ENCODE data around the gene OXNAD1. TPM values are rescaled to one million over a fixed set of nuclear protein-coding genes. Genes with fewer than 3 reads are reported as not detected.

Gene OXNAD1
- total RNA-seq, 1 donor = 15.7 TPM

DNA sequence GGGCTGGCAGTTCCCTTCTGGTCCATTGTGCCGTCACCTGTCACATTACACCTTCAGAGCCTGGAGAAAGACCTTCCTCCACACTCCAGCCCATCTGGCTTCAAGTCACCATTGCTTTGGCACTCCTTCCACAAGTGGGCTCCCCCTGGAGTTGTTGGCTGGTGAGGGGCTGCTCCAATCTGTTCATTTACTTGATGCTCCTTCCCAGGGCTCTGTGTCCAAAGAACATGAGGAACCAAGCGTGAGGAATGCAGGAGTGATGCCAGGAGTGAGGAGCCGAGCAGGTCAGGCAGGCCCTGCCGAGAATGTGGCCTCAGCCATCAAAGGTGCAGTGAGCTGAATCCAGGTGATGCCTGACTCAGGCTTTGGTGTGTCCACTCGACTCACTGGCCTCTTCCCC, 57.2 kb downstream of the OXNAD1 start:
- TF ChIP-seq, protein P1, sequence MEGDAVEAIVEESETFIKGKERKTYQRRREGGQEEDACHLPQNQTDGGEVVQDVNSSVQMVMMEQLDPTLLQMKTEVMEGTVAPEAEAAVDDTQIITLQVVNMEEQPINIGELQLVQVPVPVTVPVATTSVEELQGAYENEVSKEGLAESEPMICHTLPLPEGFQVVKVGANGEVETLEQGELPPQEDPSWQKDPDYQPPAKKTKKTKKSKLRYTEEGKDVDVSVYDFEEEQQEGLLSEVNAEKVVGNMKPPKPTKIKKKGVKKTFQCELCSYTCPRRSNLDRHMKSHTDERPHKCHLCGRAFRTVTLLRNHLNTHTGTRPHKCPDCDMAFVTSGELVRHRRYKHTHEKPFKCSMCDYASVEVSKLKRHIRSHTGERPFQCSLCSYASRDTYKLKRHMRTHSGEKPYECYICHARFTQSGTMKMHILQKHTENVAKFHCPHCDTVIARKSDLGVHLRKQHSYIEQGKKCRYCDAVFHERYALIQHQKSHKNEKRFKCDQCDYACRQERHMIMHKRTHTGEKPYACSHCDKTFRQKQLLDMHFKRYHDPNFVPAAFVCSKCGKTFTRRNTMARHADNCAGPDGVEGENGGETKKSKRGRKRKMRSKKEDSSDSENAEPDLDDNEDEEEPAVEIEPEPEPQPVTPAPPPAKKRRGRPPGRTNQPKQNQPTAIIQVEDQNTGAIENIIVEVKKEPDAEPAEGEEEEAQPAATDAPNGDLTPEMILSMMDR (IDR thresholded peaks at IDR 0.05; ENCODE audit: insufficient read depth, low read length) = no peak
- no peak for DNase-seq (ENCODE audit: low read depth)
- no peak overlapping the region for H3K4me3 ChIP-seq (ENCODE audit: low read depth, low read length)

DNA sequence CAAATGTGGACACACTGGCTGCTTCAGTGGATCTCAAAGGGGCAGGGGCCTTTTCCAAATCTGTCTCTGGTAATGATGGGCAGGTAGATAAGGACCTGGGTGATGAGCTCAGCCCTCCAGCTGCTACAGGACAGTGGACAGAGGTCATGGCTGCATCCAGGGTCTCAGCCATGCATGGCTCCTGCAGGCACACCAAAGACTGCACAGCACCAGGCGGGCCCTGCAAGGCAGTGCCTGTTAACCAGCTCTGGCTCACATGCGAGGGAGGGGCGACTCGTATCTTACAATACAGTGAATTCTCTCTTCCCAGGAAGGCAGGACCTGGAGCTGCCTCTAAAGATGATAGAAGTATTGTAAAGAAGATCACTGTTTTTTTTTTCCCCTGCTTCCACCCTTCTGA, 58.7 kb downstream of the OXNAD1 start:
- TF ChIP-seq, protein P1 (IDR thresholded peaks at IDR 0.05; ENCODE audit: insufficient read depth, low read length) = no peak
- no peak for DNase-seq (ENCODE audit: low read depth)
- no peak overlapping the region for H3K4me3 ChIP-seq (ENCODE audit: low read depth, low read length)

DNA sequence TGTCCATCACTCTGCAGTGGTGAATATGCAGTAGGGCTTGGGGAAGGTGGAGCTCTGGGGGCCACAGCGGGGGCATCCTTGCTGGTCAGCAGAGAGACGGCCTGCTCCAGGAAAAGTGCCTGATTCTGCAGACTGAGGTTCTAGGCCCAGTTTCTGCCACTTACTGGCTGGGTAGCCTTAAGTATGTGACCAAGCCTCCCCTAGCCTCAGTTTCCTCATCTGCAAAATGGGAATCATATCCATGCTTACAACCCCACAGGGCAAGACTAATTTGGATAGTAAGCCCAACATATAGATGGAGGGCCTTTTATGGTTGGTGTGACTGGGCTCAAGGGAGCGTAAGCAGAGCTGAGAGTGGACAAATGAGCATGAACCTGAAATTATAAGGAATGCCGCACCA, 60.8 kb downstream of the OXNAD1 start:
- TF ChIP-seq, protein P1 (IDR thresholded peaks at IDR 0.05; ENCODE audit: insufficient read depth, low read length) = no peak

DNA sequence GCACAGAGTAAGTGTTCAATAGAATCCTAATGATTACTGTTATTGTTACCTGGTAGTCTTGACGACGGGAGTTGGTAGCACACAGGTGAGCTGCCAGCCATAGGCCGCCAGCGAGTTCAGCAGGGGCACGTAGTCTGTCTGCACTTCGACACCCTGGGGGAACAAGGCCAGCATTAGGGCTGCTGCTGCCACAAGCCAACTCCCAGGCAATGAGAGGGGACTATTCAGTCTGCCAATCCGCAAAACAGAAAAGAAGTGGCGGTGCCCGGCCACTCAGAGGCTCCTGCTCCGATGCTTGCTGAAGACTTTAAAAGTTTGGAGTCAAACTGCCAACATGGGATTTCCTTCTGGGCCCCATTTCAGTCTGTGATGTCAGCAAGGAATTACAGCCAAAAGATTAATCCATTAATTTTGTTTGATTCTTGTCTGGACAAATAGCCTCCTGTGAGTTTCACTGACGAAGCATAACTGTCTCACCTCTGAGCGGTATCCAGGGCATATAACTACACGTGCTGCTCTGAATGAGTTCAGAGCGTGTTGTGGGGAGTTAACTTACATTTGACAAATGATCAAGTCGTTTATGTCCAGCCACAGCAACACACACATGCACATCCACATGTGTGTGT, 61.8 kb downstream of the OXNAD1 start:
- TF ChIP-seq, protein P1 (IDR thresholded peaks at IDR 0.05; ENCODE audit: insufficient read depth, low read length) = no peak

More for the DNA sequence above, 60.8 kb downstream of the OXNAD1 start:
- H3K4me3 ChIP-seq (ENCODE audit: low read depth, low read length) = no peak overlapping the region
- no peak for DNase-seq (ENCODE audit: low read depth)

DNA sequence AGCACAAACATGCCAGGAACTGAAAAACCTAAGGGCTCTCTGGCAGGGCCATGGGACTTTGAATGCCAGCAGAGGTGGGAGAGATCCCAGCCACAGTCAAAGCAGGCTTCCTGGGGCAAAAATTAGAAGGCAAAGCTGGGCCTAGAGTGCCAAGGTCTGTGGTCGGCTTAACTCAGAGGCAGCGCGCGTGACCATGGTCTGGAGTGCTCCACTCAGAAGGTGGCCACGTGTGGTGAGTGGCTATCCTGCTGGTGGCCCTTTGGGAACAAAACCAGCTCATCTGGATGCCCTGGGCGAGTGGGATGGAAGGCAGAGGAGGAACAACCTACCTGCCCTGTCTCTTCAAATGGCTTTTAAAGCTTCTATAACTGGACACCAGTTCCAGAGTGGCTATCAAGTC, 63.1 kb downstream of the OXNAD1 start:
- TF ChIP-seq, protein P1 (IDR thresholded peaks at IDR 0.05; ENCODE audit: insufficient read depth, low read length) = no peak
- H3K4me3 ChIP-seq (ENCODE audit: low read depth, low read length) = no peak overlapping the region
- no peak for DNase-seq (ENCODE audit: low read depth)

More for the DNA sequence above, 61.8 kb downstream of the OXNAD1 start:
- H3K4me3 ChIP-seq (ENCODE audit: low read depth, low read length) = no peak overlapping the region
- no peak for DNase-seq (ENCODE audit: low read depth)

DNA sequence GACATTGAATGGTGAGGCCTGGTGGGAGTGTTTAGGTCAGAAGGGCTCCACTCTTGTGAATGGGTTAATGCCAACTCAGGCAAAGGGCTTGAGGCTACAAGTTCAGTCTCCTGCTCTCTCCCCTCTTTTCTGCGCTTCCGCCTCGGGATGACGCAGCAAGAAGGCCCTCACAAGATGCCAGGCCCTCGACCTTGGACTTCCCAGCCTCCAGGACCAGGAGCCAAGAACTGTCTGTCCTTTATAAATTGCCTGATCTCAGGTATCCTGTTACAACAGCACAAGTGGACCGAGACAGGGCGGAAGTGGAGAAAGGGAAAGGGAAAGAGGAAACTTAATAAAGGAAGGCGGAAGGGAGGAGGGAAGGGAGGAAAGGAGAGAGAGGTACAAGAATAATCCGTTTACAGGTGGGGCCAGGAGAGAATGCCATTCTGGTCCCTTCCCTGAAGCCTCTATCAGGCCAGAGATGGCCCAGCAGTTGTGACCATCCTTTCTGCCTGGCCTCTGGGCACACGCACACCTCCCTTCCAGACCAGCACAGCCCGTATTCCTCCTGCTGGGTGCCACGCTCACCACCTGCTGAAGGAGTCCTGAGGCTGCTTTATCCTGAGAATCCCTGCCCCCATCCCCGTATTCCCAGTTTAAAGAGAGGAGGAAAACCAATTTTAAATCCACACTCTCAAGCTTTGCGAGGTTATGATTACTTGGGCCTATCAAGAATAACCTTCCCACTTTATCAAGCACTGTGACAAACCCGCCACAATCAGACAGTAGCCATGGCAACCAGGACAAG, 64.2 kb downstream of the OXNAD1 start:
- no peak overlapping the region for H3K4me3 ChIP-seq (ENCODE audit: low read depth, low read length)
- TF ChIP-seq, protein P1 (IDR thresholded peaks at IDR 0.05; ENCODE audit: insufficient read depth, low read length) = no peak
- DNase-seq (ENCODE audit: low read depth) = no peak

Data from fibroblast of the aortic adventitia (primary cell).